ENCODE data around the gene TBC1D14. TPM values are rescaled to one million over a fixed set of nuclear protein-coding genes. Genes with fewer than 3 reads are reported as not detected.

The TBC1D14 gene
- total and polyA plus RNA-seq, 9 of the 15 experiments (the other 6 are each of a cell fraction or from before 2014, with no cell fraction given) = 2.1 to 59.6 (median 44.8) TPM

DNA sequence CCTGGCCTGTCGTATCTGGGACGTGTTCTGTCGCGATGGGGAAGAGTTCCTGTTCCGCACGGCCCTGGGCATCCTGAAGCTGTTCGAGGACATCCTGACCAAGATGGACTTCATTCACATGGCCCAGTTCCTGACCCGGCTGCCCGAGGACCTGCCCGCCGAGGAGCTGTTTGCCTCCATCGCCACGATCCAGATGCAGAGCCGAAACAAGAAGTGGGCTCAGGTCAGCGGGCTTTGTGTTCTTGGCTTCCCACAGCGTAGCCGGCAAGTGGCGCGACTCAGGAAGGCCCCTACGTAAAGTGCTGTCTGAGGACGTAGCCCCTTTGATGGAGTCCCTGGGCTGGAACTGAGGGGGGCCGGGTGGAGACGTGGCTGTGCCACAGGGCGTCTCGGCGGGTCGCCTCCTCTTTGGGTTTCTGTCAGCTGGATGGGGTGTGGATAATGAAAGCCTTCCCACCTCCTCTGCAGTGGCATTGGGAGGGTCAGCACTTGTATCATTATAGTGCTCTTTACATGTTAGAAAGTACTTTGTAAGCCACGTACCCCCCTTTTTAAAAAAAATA is 115.5 kb downstream of the TBC1D14 start:
- POLR2A ChIA-PET = no interaction called here

GRCh38 chr4:7026107-7026506 is 116.5 kb downstream of the TBC1D14 start:
- no TSS peak for BruUV-seq (replicated peaks)
- Histone ChIP-seq H3K4me3 (no peak overlapping the region), H4K20me1 (replicated peaks; ENCODE audit: control insufficient read depth, insufficient read depth, low read length) (no peaks in the 10 kb centered on the region; the same call in 1 of the 2 replicates), H3K36me3 (ENCODE audit: control insufficient read depth, insufficient read depth, low read length) (peaks cover 94% of the 10 kb centered on the region), H3K9me1 (ENCODE audit: control insufficient read depth, insufficient read depth, low read length) (peaks cover 2% of the 10 kb centered on the region), H3K27me3 (ENCODE audit: control insufficient read depth in 2 of 2, insufficient read depth in 2 of 2, low read length in 2 of 2) (no peaks in the 10 kb centered on the region), H3K4me2 (ENCODE audit: insufficient read depth, low read length) (no peak overlapping the region), H3K27ac (ENCODE audit: extremely low read depth, low read depth, low read length) (no peak overlapping the region), H3K4me1 (replicated peaks in 1 of 2; ENCODE audit: control insufficient read depth in 2 of 2, insufficient read depth in 2 of 2, low read length in 2 of 2) (peaks cover 0 to 8% of the 10 kb centered on the region in 2 experiments; a peak in 3 of 5 replicates), H3K9ac (ENCODE audit: insufficient read depth in 1 of 2, low read depth in 2 of 2, low read length in 2 of 2) (no peak overlapping the region), H2AFZ (ENCODE audit: low read depth, low read length) (no peak overlapping the region), H3K9me3 (replicated peaks; ENCODE audit: control insufficient read depth, insufficient read depth, low read depth, low read length) (no peaks in the 10 kb centered on the region), H3K79me2 (ENCODE audit: control insufficient read depth, insufficient read depth, low read length) (no peaks in the 10 kb centered on the region)
- CTCF ChIA-PET (ENCODE audit: low intra/inter-chr PET ratio) = no interaction called here
- DNase-seq (ENCODE audit: extremely low read depth in 1 of 4, low spot score in 3 of 4) (no peak), ATAC-seq (no peak), FAIRE-seq (no peak)
- POLR2A ChIA-PET = no interaction called here
- intact Hi-C loops (cut with micrococcal nuclease) = no loop called here
- in situ Hi-C loops (cut with MboI) = no loop called here
- 72% methylated on average over 9 of the region's 9 CpGs for WGBS (ENCODE audit: insufficient coverage, low coverage, missing lambda C conversion rate)
- no peak for TF ChIP-seq TCF7 (IDR thresholded peaks at IDR 0.05; ENCODE audit: borderline replicate concordance)
- no peak for TF ChIP-seq NR2F6 (CRISPR knock-in tag; IDR thresholded peaks at IDR 0.05)
- TF ChIP-seq GATAD2A (IDR thresholded peaks at IDR 0.05) = no peak
- TF ChIP-seq ILF3 (IDR thresholded peaks at IDR 0.05; ENCODE audit: borderline replicate concordance) = no peak
- TF ChIP-seq ELF4 (CRISPR knock-in tag; IDR thresholded peaks at IDR 0.05) = no peak
- TF ChIP-seq CC2D1A (IDR thresholded peaks at IDR 0.05) = no peak
- no peak for TF ChIP-seq POLR2G (IDR thresholded peaks at IDR 0.05; ENCODE audit: low read depth, low read length)
- TF ChIP-seq MEF2A (IDR thresholded peaks at IDR 0.05; ENCODE audit: control insufficient read depth, low read depth, low read length) = no peak
- TF ChIP-seq SMARCA5 (IDR thresholded peaks at IDR 0.05) = no peak
- TF ChIP-seq ASH1L (IDR thresholded peaks at IDR 0.05; ENCODE audit: borderline replicate concordance, low read depth, partially characterized antibody) = no peak
- TF ChIP-seq CREM (IDR thresholded peaks at IDR 0.05; ENCODE audit: low read depth) = no peak
- no peak for TF ChIP-seq RAD21 (CRISPR knock-in tag; conservative IDR thresholded peaks at IDR 0.05 in 1 of 2, IDR thresholded peaks at IDR 0.05 in 1 of 2)
- no peak for TF ChIP-seq ZNF174 (CRISPR knock-in tag; IDR thresholded peaks at IDR 0.05)

More for the DNA sequence above, 115.5 kb downstream of the TBC1D14 start:
- WGBS (ENCODE audit: insufficient coverage, low coverage, missing lambda C conversion rate) = 92% methylated on average over 28 of the region's 28 CpGs
- Histone ChIP-seq H3K9me3 (replicated peaks; ENCODE audit: control insufficient read depth, insufficient read depth, low read depth, low read length) (no peaks in the 10 kb centered on the region), H3K4me1 (replicated peaks in 1 of 2; ENCODE audit: control insufficient read depth in 2 of 2, insufficient read depth in 2 of 2, low read length in 2 of 2) (0 out of 5 replicates have a peak, but pooled peaks cover under 1 to 4% of the 10 kb centered on the region in 2 experiments), H3K4me3 (no peak overlapping the region), H3K79me2 (ENCODE audit: control insufficient read depth, insufficient read depth, low read length) (no peaks in the 10 kb centered on the region), H2AFZ (ENCODE audit: low read depth, low read length) (no peak overlapping the region), H3K36me3 (ENCODE audit: control insufficient read depth, insufficient read depth, low read length) (peaks cover 94% of the 10 kb centered on the region), H3K27ac (ENCODE audit: extremely low read depth, low read depth, low read length) (no peak overlapping the region), H3K4me2 (ENCODE audit: insufficient read depth, low read length) (no peak overlapping the region), H3K9ac (ENCODE audit: insufficient read depth in 1 of 2, low read depth in 2 of 2, low read length in 2 of 2) (no peak overlapping the region), H3K27me3 (ENCODE audit: control insufficient read depth in 2 of 2, insufficient read depth in 2 of 2, low read length in 2 of 2) (no peaks in the 10 kb centered on the region), H4K20me1 (replicated peaks; ENCODE audit: control insufficient read depth, insufficient read depth, low read length) (peaks cover under 1% of the 10 kb centered on the region; the same call in 1 of the 2 replicates), H3K9me1 (ENCODE audit: control insufficient read depth, insufficient read depth, low read length) (peaks cover 2% of the 10 kb centered on the region)
- FAIRE-seq = no peak
- DNase-seq (ENCODE audit: extremely low read depth in 1 of 4, low spot score in 3 of 4) = no peak
- CTCF ChIA-PET (ENCODE audit: low intra/inter-chr PET ratio) = no interaction called here
- ATAC-seq = no peak
- in situ Hi-C loops (cut with MboI) = no loop called here
- BruUV-seq (replicated peaks) = no TSS peak
- intact Hi-C loops (cut with micrococcal nuclease) = no loop called here
- TF ChIP-seq ZNF740 (CRISPR knock-in tag; IDR thresholded peaks at IDR 0.05) (no peak), ZNF740 (tag; IDR thresholded peaks at IDR 0.05) (no peak), POLR2G (IDR thresholded peaks at IDR 0.05; ENCODE audit: low read depth, low read length) (0 out of 2 replicates have a peak, but pooled peaks have one; percentile 28)

Data from K562 (cell line).